ENCODE measurements around the gene RPL41.
"Not testable (repeated sequence)": the region's sequence is repeated elsewhere in the genome, so short reads cannot be mapped to it uniquely, and the experiment has no call there.

The RPL41 gene

DNA sequence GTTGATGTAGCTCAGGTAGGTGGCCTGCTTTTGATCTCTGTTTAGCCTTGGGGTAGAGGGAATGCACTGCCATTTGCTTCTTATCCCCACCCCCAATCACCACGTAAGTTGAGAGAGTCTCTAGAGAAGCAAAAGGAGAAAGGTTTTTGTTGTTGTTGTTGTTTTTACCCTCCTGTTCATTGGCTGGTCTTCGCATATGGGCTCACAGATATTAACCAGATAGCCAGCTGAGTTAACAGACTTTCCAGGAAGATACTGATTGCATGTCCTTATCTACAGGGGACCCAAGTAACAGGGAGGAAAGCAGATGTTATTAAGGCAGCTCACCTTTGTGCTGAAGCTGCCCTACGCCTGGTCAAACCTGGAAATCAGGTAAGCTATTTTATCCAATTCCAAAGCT is 9.2 kb upstream of the RPL41 start:
- no peaks in the 10 kb centered on the region for H3K9me3 ChIP-seq
- H3K4me3 ChIP-seq (ENCODE audit: low read depth in 1 of 2, low read length in 1 of 2): no peak overlapping the region
- peaks cover 16 to 21% of the 10 kb centered on the region in 2 experiments for H3K4me1 ChIP-seq (ENCODE audit: control insufficient read depth in 1 of 2, insufficient read depth in 1 of 2, low read depth in 1 of 2, low read length in 1 of 2)
- H3K27ac ChIP-seq: no peak overlapping the region
- H3K27me3 ChIP-seq: no peaks in the 10 kb centered on the region
- TF ChIP-seq, protein P1, sequence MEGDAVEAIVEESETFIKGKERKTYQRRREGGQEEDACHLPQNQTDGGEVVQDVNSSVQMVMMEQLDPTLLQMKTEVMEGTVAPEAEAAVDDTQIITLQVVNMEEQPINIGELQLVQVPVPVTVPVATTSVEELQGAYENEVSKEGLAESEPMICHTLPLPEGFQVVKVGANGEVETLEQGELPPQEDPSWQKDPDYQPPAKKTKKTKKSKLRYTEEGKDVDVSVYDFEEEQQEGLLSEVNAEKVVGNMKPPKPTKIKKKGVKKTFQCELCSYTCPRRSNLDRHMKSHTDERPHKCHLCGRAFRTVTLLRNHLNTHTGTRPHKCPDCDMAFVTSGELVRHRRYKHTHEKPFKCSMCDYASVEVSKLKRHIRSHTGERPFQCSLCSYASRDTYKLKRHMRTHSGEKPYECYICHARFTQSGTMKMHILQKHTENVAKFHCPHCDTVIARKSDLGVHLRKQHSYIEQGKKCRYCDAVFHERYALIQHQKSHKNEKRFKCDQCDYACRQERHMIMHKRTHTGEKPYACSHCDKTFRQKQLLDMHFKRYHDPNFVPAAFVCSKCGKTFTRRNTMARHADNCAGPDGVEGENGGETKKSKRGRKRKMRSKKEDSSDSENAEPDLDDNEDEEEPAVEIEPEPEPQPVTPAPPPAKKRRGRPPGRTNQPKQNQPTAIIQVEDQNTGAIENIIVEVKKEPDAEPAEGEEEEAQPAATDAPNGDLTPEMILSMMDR (IDR thresholded peaks at IDR 0.05): no peak
- peaks cover 33% of the 10 kb centered on the region for H3K36me3 ChIP-seq

DNA sequence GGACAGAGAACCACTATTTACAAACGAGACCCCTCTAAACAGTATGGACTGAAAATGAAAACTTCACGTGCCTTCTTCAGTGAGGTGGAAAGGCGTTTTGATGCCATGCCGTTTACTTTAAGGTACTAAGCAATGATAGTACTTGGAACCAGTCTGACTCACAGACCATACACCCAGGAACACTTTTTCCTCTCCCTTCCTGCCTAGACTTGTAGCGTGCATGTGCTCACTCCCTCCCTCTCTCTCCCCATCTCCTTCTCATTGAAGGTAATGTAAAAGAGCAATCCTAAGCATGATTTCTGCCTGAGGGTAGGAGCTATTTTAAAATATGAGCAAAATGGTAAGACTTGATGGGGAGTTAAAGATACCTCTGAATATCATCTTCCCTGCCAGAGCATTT is 5.9 kb upstream of the RPL41 start:
- Histone ChIP-seq H3K27me3 (no peaks in the 10 kb centered on the region), H3K4me3 (ENCODE audit: low read depth in 1 of 2, low read length in 1 of 2) (no peak overlapping the region), H3K36me3 (peaks cover 34% of the 10 kb centered on the region), H3K9me3 (no peaks in the 10 kb centered on the region), H3K4me1 (ENCODE audit: control insufficient read depth in 1 of 2, insufficient read depth in 1 of 2, low read depth in 1 of 2, low read length in 1 of 2) (peaks cover 5 to 9% of the 10 kb centered on the region in 2 experiments), H3K27ac (no peak overlapping the region)
- TF ChIP-seq, protein P1 (IDR thresholded peaks at IDR 0.05): no peak

DNA sequence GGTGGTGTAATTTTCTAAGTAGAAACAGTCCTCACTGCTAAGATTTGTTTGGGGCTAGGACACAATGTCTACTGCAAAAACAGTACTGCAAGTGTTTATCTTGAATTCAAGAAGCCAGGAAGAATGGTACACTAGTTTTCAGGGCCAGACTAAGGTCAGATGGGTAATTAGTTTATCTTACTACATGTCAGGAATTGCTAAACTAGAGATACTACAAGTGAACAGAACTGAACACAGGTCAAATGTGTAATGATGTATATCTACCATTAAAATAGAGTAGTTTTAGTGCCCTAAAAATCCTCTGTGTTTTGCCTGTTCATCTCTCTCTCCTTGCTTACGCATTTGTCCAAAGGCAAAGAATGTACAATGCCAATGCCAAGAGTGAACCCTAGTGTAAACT is 2.3 kb upstream of the RPL41 start:
- Histone ChIP-seq H3K4me1 (ENCODE audit: control insufficient read depth in 1 of 2, insufficient read depth in 1 of 2, low read depth in 1 of 2, low read length in 1 of 2) (peaks cover 26 to 27% of the 10 kb centered on the region in 2 experiments), H3K36me3 (peaks cover 25% of the 10 kb centered on the region), H3K27ac (no peak overlapping the region), H3K27me3 (no peaks in the 10 kb centered on the region), H3K4me3 (ENCODE audit: low read depth in 1 of 2, low read length in 1 of 2) (no peak overlapping the region), H3K9me3 (no peaks in the 10 kb centered on the region)
- TF ChIP-seq, protein P1 (IDR thresholded peaks at IDR 0.05): no peak

DNA sequence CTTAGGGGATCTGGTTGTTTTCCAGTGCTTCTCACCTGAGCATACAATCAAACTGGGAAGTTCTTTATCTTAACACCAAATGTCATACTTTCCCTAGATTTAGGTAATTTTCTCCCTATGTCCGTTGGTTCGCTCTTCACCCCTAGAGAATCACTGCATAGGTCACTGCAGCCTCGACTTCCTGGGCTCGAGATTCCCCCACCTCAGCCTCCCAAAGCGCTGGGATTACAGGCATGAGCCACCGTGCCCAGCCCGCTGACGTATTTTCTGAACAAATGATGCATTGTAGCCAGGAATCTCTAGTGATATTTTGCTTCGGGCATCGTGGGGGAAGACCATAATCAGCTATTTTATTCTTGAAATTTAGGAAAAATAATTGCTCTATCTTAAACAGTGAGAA is 1.1 kb upstream of the RPL41 start:
- peak overlapping the region; percentile 96 for H3K27ac ChIP-seq
- peaks cover 19% of the 10 kb centered on the region for H3K36me3 ChIP-seq
- peaks cover 33% of the 10 kb centered on the region in 2 experiments for H3K4me1 ChIP-seq (ENCODE audit: control insufficient read depth in 1 of 2, insufficient read depth in 1 of 2, low read depth in 1 of 2, low read length in 1 of 2)
- H3K4me3 ChIP-seq (ENCODE audit: low read depth in 1 of 2, low read length in 1 of 2): peak overlapping the region; percentile 87 to 96
- no peaks in the 10 kb centered on the region for H3K27me3 ChIP-seq
- no peaks in the 10 kb centered on the region for H3K9me3 ChIP-seq
- TF ChIP-seq, protein P1 (IDR thresholded peaks at IDR 0.05): no peak

DNA sequence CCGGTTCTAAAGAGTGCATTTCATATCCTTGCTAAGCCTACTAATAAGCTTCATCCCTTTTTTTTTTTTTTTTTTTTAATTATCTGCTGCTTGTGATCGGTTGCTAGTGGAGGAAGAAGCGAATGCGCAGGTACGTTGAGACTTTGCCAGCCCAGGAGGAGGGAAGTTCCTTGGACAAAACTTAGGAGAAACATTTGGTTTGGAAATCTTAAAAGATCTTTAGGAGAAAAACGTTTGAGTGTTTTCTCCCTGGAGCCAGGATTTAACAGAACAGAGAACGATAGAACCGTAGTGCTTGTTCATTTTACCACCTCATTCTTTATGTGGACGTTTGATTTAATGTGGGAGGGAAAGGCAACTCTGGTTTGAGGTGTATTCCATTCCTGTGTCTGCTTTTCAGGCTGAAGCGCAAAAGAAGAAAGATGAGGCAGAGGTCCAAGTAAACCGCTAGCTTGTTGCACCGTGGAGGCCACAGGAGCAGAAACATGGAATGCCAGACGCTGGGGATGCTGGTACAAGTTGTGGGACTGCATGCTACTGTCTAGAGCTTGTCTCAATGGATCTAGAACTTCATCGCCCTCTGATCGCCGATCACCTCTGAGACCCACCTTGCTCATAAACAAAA is 761 bp downstream of the RPL41 start:
- Histone ChIP-seq H3K36me3 (peaks cover 23% of the 10 kb centered on the region), H3K4me3 (ENCODE audit: low read depth in 1 of 2, low read length in 1 of 2) (peak overlapping the region; percentile 87 to 96)
- not testable (repeated sequence) for H3K9me3 ChIP-seq

DNA sequence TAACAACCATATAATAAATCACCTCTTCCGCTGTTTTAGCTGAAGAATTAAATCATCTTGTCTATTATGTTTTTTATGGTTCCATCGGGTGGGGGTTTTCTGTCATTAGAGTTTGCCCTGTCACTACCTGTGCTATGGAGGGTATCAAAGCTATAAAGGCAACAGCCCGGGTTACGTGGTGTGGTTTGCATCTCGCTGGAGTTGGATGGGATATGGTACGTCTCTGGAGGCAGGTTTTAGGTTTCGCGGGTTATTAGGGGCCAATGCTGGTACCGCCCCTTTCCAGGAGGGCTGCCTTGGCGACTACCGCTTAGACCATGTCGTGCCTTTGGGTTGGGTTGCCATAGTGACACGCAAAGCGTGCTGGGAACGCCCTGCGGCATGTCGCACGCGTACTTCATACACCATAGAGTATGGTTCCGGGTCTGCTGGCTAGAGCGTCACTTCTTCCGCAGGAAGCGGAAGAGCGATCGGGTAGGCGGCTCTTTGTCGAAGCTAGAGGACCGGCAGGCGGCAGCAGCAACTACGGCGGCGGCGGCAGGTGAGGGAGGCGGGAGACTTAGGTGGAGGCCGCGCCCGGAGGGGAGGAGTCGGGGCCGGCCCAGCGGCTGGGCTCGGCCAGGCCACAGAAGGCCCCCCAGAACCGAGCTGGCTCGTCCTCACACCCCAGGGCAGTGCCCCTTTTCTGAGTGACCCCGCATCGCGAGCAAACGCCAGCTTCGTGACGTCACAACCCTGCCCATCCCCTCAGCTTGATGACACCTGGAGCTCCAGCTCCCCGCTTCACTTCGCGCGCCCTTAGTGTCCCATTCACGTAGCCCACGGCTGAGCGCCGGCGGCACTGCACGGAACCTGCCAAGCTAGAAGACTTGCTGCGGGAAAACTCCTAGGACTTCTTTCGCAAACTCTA is 1.6 kb downstream of the RPL41 start, which contains the start of gene ZC3H10:
TSS of gene ZC3H10 (plus strand) at position 489 of the 910 bp plus-strand sequence. CDS start 2,297 bp downstream, outside the sequence.
- no peaks in the 10 kb centered on the region for H3K9me3 ChIP-seq
- peak within 1 kb of the TSS; percentile 87 to 96 for H3K4me3 ChIP-seq (ENCODE audit: low read depth in 1 of 2, low read length in 1 of 2)
- H3K27ac ChIP-seq: peak within 1 kb of the TSS; percentile 96
- H3K36me3 ChIP-seq: peaks cover 23% of the 10 kb centered on the region
- TF ChIP-seq, protein P1 (IDR thresholded peaks at IDR 0.05): peak; percentile 83
- H3K27me3 ChIP-seq: no peaks in the 10 kb centered on the region
- H3K4me1 ChIP-seq (ENCODE audit: control insufficient read depth in 1 of 2, insufficient read depth in 1 of 2, low read depth in 1 of 2, low read length in 1 of 2): peaks cover 33% of the 10 kb centered on the region in 2 experiments

More for the DNA sequence above, 761 bp downstream of the RPL41 start:
- Histone ChIP-seq H3K4me1 (ENCODE audit: control insufficient read depth in 1 of 2, insufficient read depth in 1 of 2, low read depth in 1 of 2, low read length in 1 of 2) (peaks cover 33% of the 10 kb centered on the region in 2 experiments), H3K27ac (peak overlapping the region; percentile 96)
- not testable (repeated sequence) for H3K27me3 ChIP-seq

Data from neutrophil (primary cell).